GM21367 (cell line): ENCODE results near the gene TMEM158.

Source experiments
- ATAC-seq: cut with Tn5 transposase; IDR thresholded peaks from one replicate; pipeline ENCODE4 v1.9.1; 2021; ENCODE audit not compliant: unreplicated experiment

Gene TMEM158

GRCh38 chr3:45226206-45226915, at the start of gene TMEM158:
TSS of gene TMEM158 (minus strand) at chr3:45226287. CDS start at chr3:45226027, 260 bp downstream.
- ATAC-seq: peak; percentile 70

- ATAC-seq: no peak
Measured at GRCh38 chr3:45275006-45275704, 49.1 kb upstream of the TMEM158 start.

GRCh38 chr3:45273681-45274515, 47.8 kb upstream of the TMEM158 start:
- no peak for ATAC-seq

GRCh38 chr3:45272828-45273470, 46.9 kb upstream of the TMEM158 start:
- no peak for ATAC-seq

- ATAC-seq: no peak
Measured at GRCh38 chr3:45272032-45272810, 46.1 kb upstream of the TMEM158 start.

- no peak for ATAC-seq
Measured at GRCh38 chr3:45269952-45270351, 43.9 kb upstream of the TMEM158 start.

GRCh38 chr3:45267097-45267496, 41.0 kb upstream of the TMEM158 start:
- ATAC-seq: no peak

GRCh38 chr3:45261333-45262110, 35.4 kb upstream of the TMEM158 start:
- no peak for ATAC-seq

GRCh38 chr3:45259133-45259532, 33.0 kb upstream of the TMEM158 start:
- ATAC-seq: no peak

- no peak for ATAC-seq
Measured at GRCh38 chr3:45258317-45258716, 32.2 kb upstream of the TMEM158 start.

GRCh38 chr3:45253316-45253715, 27.2 kb upstream of the TMEM158 start:
- ATAC-seq: no peak

- no peak for ATAC-seq
Measured at GRCh38 chr3:45252826-45253225, 26.7 kb upstream of the TMEM158 start.

GRCh38 chr3:45249391-45249790, 23.3 kb upstream of the TMEM158 start:
- no peak for ATAC-seq

- no peak for ATAC-seq
Measured at GRCh38 chr3:45246241-45246640, 20.2 kb upstream of the TMEM158 start.

GRCh38 chr3:45244356-45244755, 18.3 kb upstream of the TMEM158 start:
- no peak for ATAC-seq

GRCh38 chr3:45241206-45241605, 15.1 kb upstream of the TMEM158 start:
- no peak for ATAC-seq

GRCh38 chr3:45240292-45240691, 14.2 kb upstream of the TMEM158 start:
- ATAC-seq: no peak

- no peak for ATAC-seq
Measured at GRCh38 chr3:45239254-45239653, 13.2 kb upstream of the TMEM158 start.

GRCh38 chr3:45236964-45237363, 10.9 kb upstream of the TMEM158 start:
- ATAC-seq: no peak

- ATAC-seq: no peak
Measured at GRCh38 chr3:45235409-45235808, 9.3 kb upstream of the TMEM158 start.
